Measurements from ENCODE around the gene SMAD3. TPM values are rescaled to one million over a fixed set of nuclear protein-coding genes. Genes with fewer than 3 reads are reported as not detected.

SMAD3 gene
- total and polyA plus RNA-seq, 2 of the 4 experiments (the other 2 are of a cell fraction) = 71.0 to 177 TPM

DNA sequence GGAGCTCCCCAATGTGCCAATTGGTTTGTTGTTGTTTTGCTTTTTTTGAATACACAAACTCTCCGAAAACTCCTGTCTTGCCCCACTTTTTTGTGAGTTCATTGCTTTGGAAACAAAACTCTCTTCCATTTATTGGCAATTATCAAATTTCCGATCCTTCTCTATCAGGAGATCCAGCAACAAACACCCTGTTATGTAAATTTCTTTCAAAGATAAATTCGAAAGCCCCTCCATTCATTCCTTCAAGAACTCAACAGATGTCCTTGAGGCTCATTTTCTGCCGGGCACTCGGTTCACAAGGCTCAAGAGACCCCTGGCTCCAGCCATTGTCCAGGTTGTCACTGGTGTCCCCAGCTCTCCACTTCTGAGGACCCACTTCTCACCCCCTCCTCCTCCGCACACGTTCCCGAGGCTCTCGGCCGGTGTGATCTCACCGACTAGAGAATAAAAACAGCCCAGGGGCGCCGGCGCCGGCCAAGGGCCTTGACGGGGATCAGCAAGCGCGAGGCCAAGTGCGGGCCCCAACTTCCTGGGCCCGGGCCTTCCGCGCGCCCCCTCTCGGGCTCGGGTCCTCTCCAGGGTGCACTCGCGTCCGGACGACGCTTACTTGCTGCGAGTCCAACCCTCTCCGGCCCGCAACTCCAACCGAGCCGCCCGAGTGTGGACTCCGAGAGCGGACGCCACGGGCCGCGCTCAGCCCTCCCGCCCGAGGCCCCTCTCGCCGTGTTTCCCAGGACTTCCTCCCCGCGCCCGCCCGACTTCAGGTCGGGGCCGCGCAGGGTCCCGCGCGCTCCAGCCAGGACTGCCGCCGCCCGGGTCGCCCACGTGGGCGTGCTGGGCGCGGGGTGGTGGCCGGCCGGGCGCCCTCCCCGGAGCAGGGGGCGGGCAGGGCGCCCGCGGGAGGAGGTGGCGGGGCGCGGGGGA lies 533 bp upstream of the SMAD3 start:
- WGBS, 2 experiments (ENCODE audit: extremely low coverage in 2 of 2, insufficient read length in 1 of 2) = 2% methylated on average over 28 of the region's 75 CpGs; no CpG with 5 or more reads in 1 of the 2 experiments
- peak overlapping the region; percentile 84 for H3K27ac ChIP-seq (ENCODE audit: insufficient read depth, low read length)
- H3K4ac ChIP-seq (ENCODE audit: low read depth, low read length) = peak overlapping the region; percentile 74
- peak overlapping the region; percentile 40; the same call in 1 of the 2 replicates for H2AK5ac ChIP-seq (ENCODE audit: low read depth, low read length)
- TF ChIP-seq MXI1 (IDR thresholded peaks at IDR 0.05; ENCODE audit: borderline replicate concordance, low read depth, low read length) (no peak), CHD1 (IDR thresholded peaks at IDR 0.05; ENCODE audit: low read depth, low read length) (no peak), RAD21 (IDR thresholded peaks at IDR 0.05; ENCODE audit: low read length) (0 out of 2 replicates have a peak, but pooled peaks have one; percentile 5), FOS (IDR thresholded peaks at IDR 0.05; ENCODE audit: low read depth, low read length) (no peak), SMC3 (IDR thresholded peaks at IDR 0.05; ENCODE audit: low read depth, low read length) (no peak)
- TF ChIP-seq, protein P1, sequence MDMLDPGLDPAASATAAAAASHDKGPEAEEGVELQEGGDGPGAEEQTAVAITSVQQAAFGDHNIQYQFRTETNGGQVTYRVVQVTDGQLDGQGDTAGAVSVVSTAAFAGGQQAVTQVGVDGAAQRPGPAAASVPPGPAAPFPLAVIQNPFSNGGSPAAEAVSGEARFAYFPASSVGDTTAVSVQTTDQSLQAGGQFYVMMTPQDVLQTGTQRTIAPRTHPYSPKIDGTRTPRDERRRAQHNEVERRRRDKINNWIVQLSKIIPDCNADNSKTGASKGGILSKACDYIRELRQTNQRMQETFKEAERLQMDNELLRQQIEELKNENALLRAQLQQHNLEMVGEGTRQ (IDR thresholded peaks at IDR 0.05; ENCODE audit: low read depth, low read length) = peak; percentile 53
- TF ChIP-seq, protein P2, sequence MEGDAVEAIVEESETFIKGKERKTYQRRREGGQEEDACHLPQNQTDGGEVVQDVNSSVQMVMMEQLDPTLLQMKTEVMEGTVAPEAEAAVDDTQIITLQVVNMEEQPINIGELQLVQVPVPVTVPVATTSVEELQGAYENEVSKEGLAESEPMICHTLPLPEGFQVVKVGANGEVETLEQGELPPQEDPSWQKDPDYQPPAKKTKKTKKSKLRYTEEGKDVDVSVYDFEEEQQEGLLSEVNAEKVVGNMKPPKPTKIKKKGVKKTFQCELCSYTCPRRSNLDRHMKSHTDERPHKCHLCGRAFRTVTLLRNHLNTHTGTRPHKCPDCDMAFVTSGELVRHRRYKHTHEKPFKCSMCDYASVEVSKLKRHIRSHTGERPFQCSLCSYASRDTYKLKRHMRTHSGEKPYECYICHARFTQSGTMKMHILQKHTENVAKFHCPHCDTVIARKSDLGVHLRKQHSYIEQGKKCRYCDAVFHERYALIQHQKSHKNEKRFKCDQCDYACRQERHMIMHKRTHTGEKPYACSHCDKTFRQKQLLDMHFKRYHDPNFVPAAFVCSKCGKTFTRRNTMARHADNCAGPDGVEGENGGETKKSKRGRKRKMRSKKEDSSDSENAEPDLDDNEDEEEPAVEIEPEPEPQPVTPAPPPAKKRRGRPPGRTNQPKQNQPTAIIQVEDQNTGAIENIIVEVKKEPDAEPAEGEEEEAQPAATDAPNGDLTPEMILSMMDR (conservative IDR thresholded peaks at IDR 0.05; ENCODE audit: low read depth, low read length) = peak; percentile 25; the same call in 1 of the 2 replicates
- H3K23ac ChIP-seq (ENCODE audit: low read depth, low read length) = peak overlapping the region; percentile 55
- peak overlapping the region; percentile 61 for H2BK5ac ChIP-seq (ENCODE audit: low read depth, low read length, poor library complexity, severe bottlenecking)
- H3K14ac ChIP-seq (replicated peaks; ENCODE audit: low read depth, low read length) = peak overlapping the region; percentile 83
- POLR2A ChIA-PET (ENCODE audit: unreplicated experiment) = interaction anchor here (0.9 to 1.4 kb wide), 4 partner anchors 15 to 60 kb away, joined by 3 to 6 read pairs (median 4); no protein-coding TSS in a partner anchor
- H3K9ac ChIP-seq (ENCODE audit: low read depth, low read length) = peak overlapping the region; percentile 73
- peak overlapping the region; percentile 56 for H4K91ac ChIP-seq (ENCODE audit: insufficient read depth, low read depth, low read length)
- H2BK120ac ChIP-seq (ENCODE audit: low read depth, low read length) = peak overlapping the region; percentile 61
- peaks cover 14% of the 10 kb centered on the region for H3K36me3 ChIP-seq (ENCODE audit: control insufficient read depth, insufficient read depth, low read length)
- H3K27me3 ChIP-seq (ENCODE audit: control insufficient read depth, insufficient read depth, low read length) = no peaks in the 10 kb centered on the region
- peaks cover 3% of the 10 kb centered on the region; the same call in 1 of the 2 replicates for H3K9me1 ChIP-seq (ENCODE audit: insufficient read depth, low read length)
- no peaks in the 10 kb centered on the region for H3K9me3 ChIP-seq (ENCODE audit: control insufficient read depth, insufficient read depth, low read length)
- DNase-seq = no peak
- H3K4me2 ChIP-seq (ENCODE audit: low read depth, low read length) = peak overlapping the region; percentile 85
- H4K8ac ChIP-seq (ENCODE audit: low read depth in 2 of 2, low read length in 2 of 2) = peak overlapping the region; percentile 62 to 88; a peak in 3 of 4 replicates
- peaks cover 0 to 16% of the 10 kb centered on the region in 2 experiments; a peak in 2 of 4 replicates for H3K79me1 ChIP-seq (ENCODE audit: low read depth in 1 of 2, low read length in 2 of 2)
- in situ Hi-C loops (cut with MboI; ENCODE audit: low sequenced_read_pairs) (loop anchor here (5.0 to 10.0 kb wide), 2 partner anchors 113 to 370 kb away; no protein-coding TSS in a partner anchor), dilution Hi-C loops (cut with HindIII; ENCODE audit: low sequenced_read_pairs, unreplicated experiment) (no loop called here), intact Hi-C loops (cut with micrococcal nuclease) (loop anchor here (1.0 to 10.0 kb wide), 7 partner anchors 41 to 770 kb away; no protein-coding TSS in a partner anchor)
- H2BK20ac ChIP-seq (ENCODE audit: low read depth, low read length) = peak overlapping the region; percentile 9; the same call in 1 of the 2 replicates
- peak overlapping the region; percentile 12; the same call in 1 of the 2 replicates for H3K56ac ChIP-seq (ENCODE audit: extremely low read depth, insufficient read depth, low read length)
- H3K18ac ChIP-seq (ENCODE audit: low read depth, low read length) = peak overlapping the region; percentile 69
- no peak overlapping the region for H2BK15ac ChIP-seq (ENCODE audit: low read depth, low read length)
- peaks cover 7% of the 10 kb centered on the region for H3K4me1 ChIP-seq (ENCODE audit: control insufficient read depth, insufficient read depth, low read length)
- no peak for ATAC-seq (ENCODE audit: low read depth)
- H2AFZ ChIP-seq (replicated peaks; ENCODE audit: low read length, poor library complexity) = peak overlapping the region; percentile 90
- peak overlapping the region; percentile 50 for H4K5ac ChIP-seq (ENCODE audit: low read depth, low read length)
- peaks cover 38% of the 10 kb centered on the region for H4K20me1 ChIP-seq (ENCODE audit: insufficient read depth, low read length)
- H2AK9ac ChIP-seq (replicated peaks; ENCODE audit: low read depth, low read length, poor library complexity) = peak overlapping the region; percentile 82
- CTCF ChIA-PET = interaction anchor here (1.1 kb wide), 1 partner anchor 118 kb away, joined by 4 read pairs; no protein-coding TSS in a partner anchor
- no TSS peak for BruUV-seq (replicated peaks)
- H3K4me3 ChIP-seq (ENCODE audit: insufficient read depth, low read depth, low read length) = peak overlapping the region; percentile 43
